ENCODE results near the gene TBK1. TPM values are rescaled to one million over a fixed set of nuclear protein-coding genes. Genes with fewer than 3 reads are reported as not detected.

The TBK1 gene
- total RNA-seq, 1 experiment from 2014 or later: 23.6 TPM

GRCh38 chr12:64470495-64470894 lies 18.6 kb downstream of the TBK1 start:
- Histone ChIP-seq H4K5ac (ENCODE audit: insufficient read length, low read depth, low read length) (no peak overlapping the region), H2BK5ac (ENCODE audit: insufficient read length, low read length) (no peak overlapping the region), H3K18ac (ENCODE audit: insufficient read length, low read depth, low read length) (no peak overlapping the region), H3K14ac (ENCODE audit: insufficient read depth, low read length) (no peak overlapping the region), H2AK5ac (ENCODE audit: insufficient read length, low read length) (no peak overlapping the region), H3K23ac (ENCODE audit: insufficient read length, low read depth, low read length) (no peak overlapping the region), H2AFZ (ENCODE audit: low read length) (no peak overlapping the region), H2BK12ac (ENCODE audit: insufficient read length, low read depth, low read length) (no peak overlapping the region), H3K79me2 (ENCODE audit: insufficient read depth, low read length) (no peaks in the 10 kb centered on the region), H3K23me2 (ENCODE audit: insufficient read length, low read depth, low read length, poor library complexity, severe bottlenecking) (no peaks in the 10 kb centered on the region), H4K91ac (ENCODE audit: insufficient read length, low read depth, low read length) (no peak overlapping the region), H3K4me1 (ENCODE audit: insufficient read depth, low read length) (no peaks in the 10 kb centered on the region), H2BK120ac (ENCODE audit: low read depth, low read length, poor library complexity, severe bottlenecking) (no peak overlapping the region), H3K56ac (ENCODE audit: insufficient read length, low read depth, low read length) (no peak overlapping the region), H3K9ac (ENCODE audit: extremely low read depth, insufficient read length, low read length) (no peak overlapping the region), H3K4me2 (ENCODE audit: insufficient read depth, insufficient read length, low read length) (no peak overlapping the region), H3K27ac (ENCODE audit: insufficient read length, low read depth, low read length) (no peak overlapping the region), H3K27me3 (ENCODE audit: insufficient read depth, low read length) (no peaks in the 10 kb centered on the region), H2BK20ac (ENCODE audit: low read depth, low read length, poor library complexity, severe bottlenecking) (no peak overlapping the region), H2BK15ac (ENCODE audit: low read depth, low read length) (no peak overlapping the region), H3T11ph (ENCODE audit: low read length) (no peak overlapping the region), H3K79me1 (ENCODE audit: insufficient read depth, low read depth, low read length, poor library complexity, severe bottlenecking) (no peaks in the 10 kb centered on the region), H3K9me3 (ENCODE audit: control insufficient read depth, low read depth, low read length) (peaks cover 3% of the 10 kb centered on the region), H3K4ac (ENCODE audit: low read depth, low read length) (no peak overlapping the region), H4K20me1 (ENCODE audit: control insufficient read depth, insufficient read depth, insufficient read length) (no peaks in the 10 kb centered on the region), H4K8ac (replicated peaks; ENCODE audit: insufficient read length, low read depth, low read length) (no peak overlapping the region)
- no peaks in the 10 kb centered on the region for H3K27me3 Mint-ChIP-seq (ENCODE audit: low read depth)
- H3K4me1 Mint-ChIP-seq: no peaks in the 10 kb centered on the region
- WGBS (ENCODE audit: extremely low coverage, insufficient read length, low lambda C conversion rate): no CpG with 5 or more reads among the region's 2 CpGs
- no peak overlapping the region for H3K4me3 Mint-ChIP-seq
- H3K27ac Mint-ChIP-seq: no peak overlapping the region
- peaks cover 4% of the 10 kb centered on the region in 2 experiments; a peak in 4 of 5 replicates for H3K9me3 Mint-ChIP-seq
- TF ChIP-seq, protein P1, sequence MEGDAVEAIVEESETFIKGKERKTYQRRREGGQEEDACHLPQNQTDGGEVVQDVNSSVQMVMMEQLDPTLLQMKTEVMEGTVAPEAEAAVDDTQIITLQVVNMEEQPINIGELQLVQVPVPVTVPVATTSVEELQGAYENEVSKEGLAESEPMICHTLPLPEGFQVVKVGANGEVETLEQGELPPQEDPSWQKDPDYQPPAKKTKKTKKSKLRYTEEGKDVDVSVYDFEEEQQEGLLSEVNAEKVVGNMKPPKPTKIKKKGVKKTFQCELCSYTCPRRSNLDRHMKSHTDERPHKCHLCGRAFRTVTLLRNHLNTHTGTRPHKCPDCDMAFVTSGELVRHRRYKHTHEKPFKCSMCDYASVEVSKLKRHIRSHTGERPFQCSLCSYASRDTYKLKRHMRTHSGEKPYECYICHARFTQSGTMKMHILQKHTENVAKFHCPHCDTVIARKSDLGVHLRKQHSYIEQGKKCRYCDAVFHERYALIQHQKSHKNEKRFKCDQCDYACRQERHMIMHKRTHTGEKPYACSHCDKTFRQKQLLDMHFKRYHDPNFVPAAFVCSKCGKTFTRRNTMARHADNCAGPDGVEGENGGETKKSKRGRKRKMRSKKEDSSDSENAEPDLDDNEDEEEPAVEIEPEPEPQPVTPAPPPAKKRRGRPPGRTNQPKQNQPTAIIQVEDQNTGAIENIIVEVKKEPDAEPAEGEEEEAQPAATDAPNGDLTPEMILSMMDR (conservative IDR thresholded peaks at IDR 0.05): no peak
- peaks cover 33 to 69% (median 63%) of the 10 kb centered on the region in 3 experiments for H3K36me3 Mint-ChIP-seq (ENCODE audit: insufficient read depth in 1 of 3, low read depth in 3 of 3)
- no peak for DNase-seq
